ENCODE data around the gene GRID2. TPM values are rescaled to one million over a fixed set of nuclear protein-coding genes. Genes with fewer than 3 reads are reported as not detected.

Gene GRID2
- total RNA-seq, 4 donors from 2014 or later, result 0.63 TPM; not detected in 3

- DNase-seq (ENCODE audit: low spot score in 2 of 2), result no peak
- TF ChIP-seq POLR2A (IDR thresholded peaks at IDR 0.05), result no peak
- TF ChIP-seq CTCF (IDR thresholded peaks at IDR 0.05), result no peak
- no peak for TF ChIP-seq EP300 (IDR thresholded peaks at IDR 0.05)
Measured at GRCh38 chr4:93320356-93320755, 1016.6 kb downstream of the GRID2 start.

GRCh38 chr4:93327346-93327745 is 1023.6 kb downstream of the GRID2 start:
- no peak for DNase-seq (ENCODE audit: low spot score in 2 of 2)
- no peak overlapping the region for H3K4me3 ChIP-seq
- TF ChIP-seq POLR2A (IDR thresholded peaks at IDR 0.05), result no peak
- no peak for TF ChIP-seq CTCF (IDR thresholded peaks at IDR 0.05)
- TF ChIP-seq EP300 (IDR thresholded peaks at IDR 0.05), result no peak
- H3K27ac ChIP-seq, result no peak overlapping the region
- no peaks in the 10 kb centered on the region for H3K36me3 ChIP-seq
- H3K9me3 ChIP-seq, result peaks cover 0 to 9% (median 0%) of the 10 kb centered on the region in 4 donors
- H3K27me3 ChIP-seq, result no peaks in the 10 kb centered on the region
- no peaks in the 10 kb centered on the region for H3K4me1 ChIP-seq

More at GRCh38 chr4:93320356-93320755, 1016.6 kb downstream of the GRID2 start:
- Histone ChIP-seq H3K27me3 (no peaks in the 10 kb centered on the region), H3K9me3 (peaks cover 0 to 9% (median 0%) of the 10 kb centered on the region in 4 donors), H3K36me3 (no peaks in the 10 kb centered on the region), H3K27ac (no peak overlapping the region), H3K4me1 (no peaks in the 10 kb centered on the region), H3K4me3 (no peak overlapping the region)

- 58 to 68% methylated on average over 3 of the region's 3 CpGs for WGBS, 2 donors
- no peaks in the 10 kb centered on the region for H3K27me3 ChIP-seq
- TF ChIP-seq EP300 (IDR thresholded peaks at IDR 0.05) (no peak), CTCF (IDR thresholded peaks at IDR 0.05) (no peak), POLR2A (IDR thresholded peaks at IDR 0.05) (no peak)
Measured at GRCh38 chr4:93334003-93334402, 1030.2 kb downstream of the GRID2 start.

GRCh38 chr4:93337196-93337595 is 1033.4 kb downstream of the GRID2 start:
- Histone ChIP-seq H3K4me1 (no peaks in the 10 kb centered on the region), H3K27me3 (no peaks in the 10 kb centered on the region), H3K36me3 (no peaks in the 10 kb centered on the region), H3K9me3 (no peaks in the 10 kb centered on the region), H3K27ac (no peak overlapping the region), H3K4me3 (no peak overlapping the region)
- 88% methylated on average over 3 of the region's 3 CpGs for WGBS, 2 donors
- no peak for DNase-seq (ENCODE audit: low spot score in 2 of 2)
- no peak for TF ChIP-seq POLR2A (IDR thresholded peaks at IDR 0.05)
- no peak for TF ChIP-seq CTCF (IDR thresholded peaks at IDR 0.05)
- no peak for TF ChIP-seq EP300 (IDR thresholded peaks at IDR 0.05)

More at GRCh38 chr4:93334003-93334402, 1030.2 kb downstream of the GRID2 start:
- Histone ChIP-seq H3K27ac (no peak overlapping the region), H3K36me3 (no peaks in the 10 kb centered on the region), H3K4me1 (no peaks in the 10 kb centered on the region), H3K4me3 (no peak overlapping the region), H3K9me3 (no peaks in the 10 kb centered on the region)
- DNase-seq (ENCODE audit: low spot score in 2 of 2), result no peak

- H3K27ac ChIP-seq, result no peak overlapping the region
- no peaks in the 10 kb centered on the region for H3K36me3 ChIP-seq
- no peaks in the 10 kb centered on the region for H3K4me1 ChIP-seq
- H3K4me3 ChIP-seq, result no peak overlapping the region
- no peaks in the 10 kb centered on the region for H3K27me3 ChIP-seq
- WGBS, 2 donors, result 36 to 45% methylated on average over 2 of the region's 2 CpGs
- TF ChIP-seq CTCF (IDR thresholded peaks at IDR 0.05), result no peak
- no peak for TF ChIP-seq POLR2A (IDR thresholded peaks at IDR 0.05)
- no peak for TF ChIP-seq EP300 (IDR thresholded peaks at IDR 0.05)
- no peaks in the 10 kb centered on the region for H3K9me3 ChIP-seq
- no peak for DNase-seq (ENCODE audit: low spot score in 2 of 2)
Measured at GRCh38 chr4:93342738-93343137, 1039.0 kb downstream of the GRID2 start.

Measured in tibial nerve (tissue), 4 donors.